ENCODE data around the gene BOC.

Gene BOC

DNA sequence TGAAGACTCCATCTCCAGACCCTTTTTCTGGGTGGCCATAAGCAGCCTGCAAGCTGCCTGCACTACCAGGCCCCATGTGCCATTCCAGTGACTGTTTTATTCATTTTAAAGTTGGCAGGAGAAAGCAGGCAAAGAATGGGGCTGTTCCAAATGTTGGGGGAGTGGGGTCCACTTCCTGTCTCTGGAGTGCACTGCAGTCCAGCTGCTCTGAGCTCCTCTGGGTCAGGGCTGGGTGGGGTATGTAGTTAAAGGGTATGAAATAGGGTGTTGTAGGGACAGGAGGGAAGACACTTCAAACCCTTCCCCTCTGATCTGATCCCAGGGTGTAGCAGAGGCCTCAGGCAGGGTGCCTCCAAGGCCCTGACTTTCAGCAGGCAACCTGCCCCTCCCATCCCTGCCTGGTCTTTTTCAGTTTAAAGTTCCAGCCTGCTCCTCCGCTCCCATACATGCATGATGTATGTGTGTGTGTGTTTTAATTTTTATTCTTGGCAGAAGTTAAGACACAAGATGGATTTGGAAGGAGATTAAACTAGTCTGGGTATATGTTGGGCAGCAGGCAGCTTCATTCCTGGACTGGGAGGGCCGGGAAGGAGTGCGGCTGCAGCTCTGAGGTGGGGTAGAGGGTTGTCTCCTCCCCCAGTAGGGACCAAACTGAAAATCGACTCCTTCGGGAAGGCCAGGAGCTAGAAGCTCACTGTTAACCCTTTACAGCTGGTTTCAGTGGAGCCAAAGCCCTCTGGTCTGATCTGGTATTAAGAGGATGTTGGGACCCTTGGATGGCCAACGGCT lies 17.3 kb downstream of the BOC start:
- no peak overlapping the region for H3K27ac ChIP-seq

DNA sequence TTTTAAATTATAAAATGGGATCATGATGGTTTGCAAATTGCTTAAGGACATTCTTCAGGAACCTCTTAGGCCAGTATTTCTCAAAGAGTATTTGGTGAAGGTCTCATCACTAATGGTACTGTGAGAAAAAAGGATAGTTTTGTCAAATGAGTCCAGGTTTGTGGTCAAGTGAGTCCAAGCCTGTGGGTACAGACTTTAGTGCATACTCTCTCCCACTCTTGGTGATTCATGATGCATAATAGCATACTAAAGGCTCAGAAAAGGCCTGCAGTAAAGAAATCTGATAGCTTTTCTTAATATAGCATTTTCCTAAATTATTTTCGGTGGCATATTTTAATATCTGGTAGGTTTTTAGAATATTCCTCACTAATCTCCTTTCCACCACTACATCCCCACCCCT lies 20.0 kb downstream of the BOC start:
- TF ChIP-seq, protein P1, sequence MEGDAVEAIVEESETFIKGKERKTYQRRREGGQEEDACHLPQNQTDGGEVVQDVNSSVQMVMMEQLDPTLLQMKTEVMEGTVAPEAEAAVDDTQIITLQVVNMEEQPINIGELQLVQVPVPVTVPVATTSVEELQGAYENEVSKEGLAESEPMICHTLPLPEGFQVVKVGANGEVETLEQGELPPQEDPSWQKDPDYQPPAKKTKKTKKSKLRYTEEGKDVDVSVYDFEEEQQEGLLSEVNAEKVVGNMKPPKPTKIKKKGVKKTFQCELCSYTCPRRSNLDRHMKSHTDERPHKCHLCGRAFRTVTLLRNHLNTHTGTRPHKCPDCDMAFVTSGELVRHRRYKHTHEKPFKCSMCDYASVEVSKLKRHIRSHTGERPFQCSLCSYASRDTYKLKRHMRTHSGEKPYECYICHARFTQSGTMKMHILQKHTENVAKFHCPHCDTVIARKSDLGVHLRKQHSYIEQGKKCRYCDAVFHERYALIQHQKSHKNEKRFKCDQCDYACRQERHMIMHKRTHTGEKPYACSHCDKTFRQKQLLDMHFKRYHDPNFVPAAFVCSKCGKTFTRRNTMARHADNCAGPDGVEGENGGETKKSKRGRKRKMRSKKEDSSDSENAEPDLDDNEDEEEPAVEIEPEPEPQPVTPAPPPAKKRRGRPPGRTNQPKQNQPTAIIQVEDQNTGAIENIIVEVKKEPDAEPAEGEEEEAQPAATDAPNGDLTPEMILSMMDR (conservative IDR thresholded peaks at IDR 0.05) = no peak
- H3K27ac ChIP-seq = no peak overlapping the region; the same call in 1 of the 2 replicates

More for the DNA sequence above, 17.3 kb downstream of the BOC start:
- TF ChIP-seq, protein P1 (conservative IDR thresholded peaks at IDR 0.05) = no peak

DNA sequence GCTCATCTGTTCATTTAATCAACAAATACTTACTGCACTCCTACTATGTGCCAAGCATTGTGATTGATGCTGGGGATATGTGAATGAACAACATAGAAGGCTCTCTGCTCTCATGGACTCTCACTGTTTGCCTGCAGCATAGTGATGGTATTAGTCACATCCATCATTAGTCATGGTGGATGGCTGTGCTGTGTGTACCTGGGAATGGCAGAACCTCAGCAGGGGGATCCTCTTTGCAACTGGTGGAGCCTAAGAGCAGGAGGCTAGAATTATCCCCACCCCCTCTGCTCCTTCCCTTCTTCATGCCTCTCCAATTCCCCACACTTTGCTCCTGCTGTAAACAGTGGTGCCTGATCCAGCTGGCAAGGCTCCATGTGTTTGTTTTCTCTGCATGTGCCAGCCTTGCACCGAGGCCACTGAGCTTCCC lies 20.5 kb downstream of the BOC start:
- TF ChIP-seq, protein P1 (conservative IDR thresholded peaks at IDR 0.05) = no peak
- no peak overlapping the region; the same call in 1 of the 2 replicates for H3K27ac ChIP-seq

DNA sequence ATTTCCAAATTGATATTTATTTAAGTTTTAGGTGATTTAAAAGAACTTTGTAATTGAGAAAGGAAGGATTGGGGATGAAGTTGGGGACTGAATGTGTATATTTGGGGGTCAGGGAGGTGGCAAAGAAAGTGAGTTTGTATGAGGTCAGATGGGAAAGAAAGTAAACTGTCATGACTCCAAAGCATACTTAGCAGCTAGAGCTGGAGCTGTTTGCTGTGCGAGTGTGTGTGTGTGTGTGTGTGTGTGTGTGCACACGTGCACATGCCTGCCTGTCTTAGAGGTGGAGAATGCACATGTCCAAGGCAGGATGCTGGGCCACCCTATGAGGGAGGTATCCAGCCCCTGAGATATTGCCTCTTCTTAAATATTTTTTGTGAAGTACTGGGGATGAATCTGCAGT lies 21.0 kb downstream of the BOC start:
- no peak overlapping the region; the same call in 1 of the 2 replicates for H3K27ac ChIP-seq

DNA sequence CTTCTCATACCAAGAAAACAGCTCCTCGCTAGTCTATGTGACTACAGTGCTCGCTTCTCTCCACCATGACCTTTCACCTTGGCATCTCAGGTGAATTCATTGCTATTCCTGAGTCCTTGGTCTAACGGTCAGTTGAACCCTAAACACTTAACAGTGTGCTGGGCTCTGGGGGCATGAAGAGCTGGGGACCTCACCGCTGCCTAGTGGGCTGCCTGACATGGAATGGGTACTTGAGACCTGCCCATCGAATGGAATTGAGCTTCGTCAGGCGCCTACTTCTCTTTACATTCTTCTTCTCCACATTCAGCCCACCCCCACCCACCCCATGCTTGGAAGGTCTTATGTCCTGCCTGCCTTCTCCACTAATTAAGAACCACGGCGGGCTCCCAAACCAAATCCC lies 22.1 kb downstream of the BOC start:
- TF ChIP-seq, protein P1 (conservative IDR thresholded peaks at IDR 0.05) = no peak
- H3K27ac ChIP-seq = peak overlapping the region; percentile 55

More for the DNA sequence above, 21.0 kb downstream of the BOC start:
- TF ChIP-seq, protein P1 (conservative IDR thresholded peaks at IDR 0.05) = no peak

DNA sequence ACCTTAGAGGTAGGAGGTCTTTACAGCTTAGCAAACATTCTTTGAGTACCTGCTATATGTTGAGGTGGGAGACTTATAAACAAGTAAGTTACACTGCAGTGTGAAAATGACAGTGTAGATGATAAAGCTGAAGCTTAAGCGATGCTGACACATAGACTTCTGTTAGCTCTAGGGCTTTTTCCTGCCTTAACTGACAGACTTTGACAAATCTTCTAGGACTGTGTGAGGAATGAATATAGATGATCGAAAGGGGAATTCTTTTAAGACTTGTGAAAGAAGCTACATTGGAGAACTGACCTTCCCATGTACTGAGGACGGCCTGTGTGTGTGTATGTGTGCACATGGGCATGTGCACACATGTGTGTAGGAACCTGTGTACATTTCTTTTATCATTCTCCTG lies 22.7 kb downstream of the BOC start:
- H3K27ac ChIP-seq = peak overlapping the region; percentile 55
- TF ChIP-seq, protein P1 (conservative IDR thresholded peaks at IDR 0.05) = no peak

DNA sequence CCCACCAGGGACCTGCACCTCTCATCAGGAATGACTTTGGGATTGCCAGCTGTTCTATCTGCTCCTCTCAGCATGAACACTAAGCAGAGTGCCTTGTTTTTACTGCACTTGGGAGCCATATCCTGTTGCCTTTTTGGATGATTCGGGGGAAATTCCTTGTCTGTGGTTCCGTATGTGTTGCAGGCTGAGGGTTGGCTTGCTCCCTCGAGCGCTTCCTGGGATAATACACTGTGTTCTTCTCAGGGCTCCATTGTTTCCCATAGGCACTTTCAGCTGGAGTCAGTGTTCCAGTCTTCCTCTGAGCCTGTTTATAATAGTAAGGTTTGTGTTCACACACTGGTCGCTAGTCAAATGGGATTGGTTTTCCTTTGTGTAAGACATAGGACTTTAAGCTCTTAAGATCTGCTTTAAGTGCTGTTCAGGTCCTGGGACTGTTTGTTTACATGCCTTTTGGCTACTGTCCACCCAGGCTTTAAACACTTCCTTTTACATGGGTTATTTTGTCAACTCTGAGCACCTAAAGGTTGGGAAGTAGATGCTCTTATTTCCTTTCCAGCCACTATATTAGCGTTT lies 23.4 kb downstream of the BOC start:
- peak overlapping the region; percentile 55 for H3K27ac ChIP-seq
- TF ChIP-seq, protein P1 (conservative IDR thresholded peaks at IDR 0.05) = no peak
